ENCODE data around the gene PRELP.
"Not testable (repeated sequence)": the region's sequence is repeated elsewhere in the genome, so short reads cannot be mapped to it uniquely, and the experiment has no call there.

PRELP gene

GRCh38 chr1:203464226-203464625 is 11.4 kb upstream of the PRELP start:
- Mint-ChIP-seq H3K27ac (no peak overlapping the region), H3K4me3 (no peak overlapping the region), H3K9me3 (no peaks in the 10 kb centered on the region), H3K36me3 (ENCODE audit: low read depth) (no peaks in the 10 kb centered on the region), H3K27me3 (peaks cover 11% of the 10 kb centered on the region), H3K4me1 (ENCODE audit: low read depth) (peaks cover 4% of the 10 kb centered on the region)

GRCh38 chr1:203464743-203465142 is 10.9 kb upstream of the PRELP start:
- no peak overlapping the region for H3K27ac Mint-ChIP-seq
- no peaks in the 10 kb centered on the region for H3K36me3 Mint-ChIP-seq (ENCODE audit: low read depth)
- peaks cover 4% of the 10 kb centered on the region for H3K4me1 Mint-ChIP-seq (ENCODE audit: low read depth)
- H3K9me3 Mint-ChIP-seq, result no peaks in the 10 kb centered on the region
- H3K27me3 Mint-ChIP-seq, result peaks cover 11% of the 10 kb centered on the region
- no peak overlapping the region for H3K4me3 Mint-ChIP-seq

- no peaks in the 10 kb centered on the region for H3K36me3 Mint-ChIP-seq (ENCODE audit: low read depth)
- H3K27me3 Mint-ChIP-seq, result peaks cover 11% of the 10 kb centered on the region
- H3K4me1 Mint-ChIP-seq (ENCODE audit: low read depth), result peaks cover 4% of the 10 kb centered on the region
- H3K9me3 Mint-ChIP-seq, result no peaks in the 10 kb centered on the region
- no peak overlapping the region for H3K27ac Mint-ChIP-seq
- H3K4me3 Mint-ChIP-seq, result no peak overlapping the region
These were observed 10.3 kb upstream of the PRELP start for GRCh38 chr1:203465146-203465798.

- no peak overlapping the region for H3K4me3 Mint-ChIP-seq
- H3K27me3 Mint-ChIP-seq, result peaks cover 14% of the 10 kb centered on the region
- no peaks in the 10 kb centered on the region for H3K9me3 Mint-ChIP-seq
- H3K36me3 Mint-ChIP-seq (ENCODE audit: low read depth), result no peaks in the 10 kb centered on the region
- no peak overlapping the region for H3K27ac Mint-ChIP-seq
- peaks cover 4% of the 10 kb centered on the region for H3K4me1 Mint-ChIP-seq (ENCODE audit: low read depth)
These were observed 9.7 kb upstream of the PRELP start for GRCh38 chr1:203465948-203466347.

- not testable (repeated sequence) for H3K36me3 Mint-ChIP-seq (ENCODE audit: low read depth); H3K4me3 Mint-ChIP-seq; H3K4me1 Mint-ChIP-seq (ENCODE audit: low read depth); H3K27ac Mint-ChIP-seq; H3K9me3 Mint-ChIP-seq
- H3K27me3 Mint-ChIP-seq, result peaks cover 11% of the 10 kb centered on the region
These were observed 8.6 kb upstream of the PRELP start for GRCh38 chr1:203466906-203467549.

GRCh38 chr1:203467550-203467921 is 8.1 kb upstream of the PRELP start:
- H3K4me3 Mint-ChIP-seq, result no peak overlapping the region
- H3K27me3 Mint-ChIP-seq, result peaks cover 11% of the 10 kb centered on the region
- no peak overlapping the region for H3K27ac Mint-ChIP-seq
- no peaks in the 10 kb centered on the region for H3K4me1 Mint-ChIP-seq (ENCODE audit: low read depth)
- H3K36me3 Mint-ChIP-seq (ENCODE audit: low read depth), result no peaks in the 10 kb centered on the region
- no peaks in the 10 kb centered on the region for H3K9me3 Mint-ChIP-seq

- no peak overlapping the region for H3K27ac Mint-ChIP-seq
- H3K36me3 Mint-ChIP-seq (ENCODE audit: low read depth), result no peaks in the 10 kb centered on the region
- peaks cover 13% of the 10 kb centered on the region for H3K27me3 Mint-ChIP-seq
- H3K4me3 Mint-ChIP-seq, result no peak overlapping the region
- no peaks in the 10 kb centered on the region for H3K4me1 Mint-ChIP-seq (ENCODE audit: low read depth)
- no peaks in the 10 kb centered on the region for H3K9me3 Mint-ChIP-seq
These were observed 7.3 kb upstream of the PRELP start for GRCh38 chr1:203468326-203468725.

- H3K4me3 Mint-ChIP-seq, result no peak overlapping the region
- no peak overlapping the region for H3K27ac Mint-ChIP-seq
- H3K4me1 Mint-ChIP-seq (ENCODE audit: low read depth), result no peaks in the 10 kb centered on the region
- H3K27me3 Mint-ChIP-seq, result peaks cover 18% of the 10 kb centered on the region
- H3K9me3 Mint-ChIP-seq, result no peaks in the 10 kb centered on the region
- no peaks in the 10 kb centered on the region for H3K36me3 Mint-ChIP-seq (ENCODE audit: low read depth)
These were observed 5.4 kb upstream of the PRELP start for GRCh38 chr1:203470240-203470639.

- H3K27ac Mint-ChIP-seq, result no peak overlapping the region
- H3K4me1 Mint-ChIP-seq (ENCODE audit: low read depth), result no peaks in the 10 kb centered on the region
- H3K27me3 Mint-ChIP-seq, result peaks cover 26% of the 10 kb centered on the region
- no peaks in the 10 kb centered on the region for H3K9me3 Mint-ChIP-seq
- H3K4me3 Mint-ChIP-seq, result no peak overlapping the region
- H3K36me3 Mint-ChIP-seq (ENCODE audit: low read depth), result no peaks in the 10 kb centered on the region
These were observed 3.8 kb upstream of the PRELP start for GRCh38 chr1:203471841-203472240.

- Mint-ChIP-seq H3K27ac (no peak overlapping the region), H3K4me1 (ENCODE audit: low read depth) (no peaks in the 10 kb centered on the region), H3K36me3 (ENCODE audit: low read depth) (no peaks in the 10 kb centered on the region), H3K27me3 (peaks cover 25% of the 10 kb centered on the region), H3K4me3 (no peak overlapping the region), H3K9me3 (no peaks in the 10 kb centered on the region)
These were observed 2.3 kb upstream of the PRELP start for GRCh38 chr1:203473281-203473680.

GRCh38 chr1:203473781-203474305 is 1.8 kb upstream of the PRELP start:
- Mint-ChIP-seq H3K27ac (no peak overlapping the region), H3K4me3 (no peak overlapping the region)

GRCh38 chr1:203476216-203476814 is 709 bp downstream of the PRELP start:
- H3K4me3 Mint-ChIP-seq, result no peak overlapping the region
- H3K27ac Mint-ChIP-seq, result no peak overlapping the region
- H3K4me1 Mint-ChIP-seq (ENCODE audit: low read depth), result no peaks in the 10 kb centered on the region
- no peaks in the 10 kb centered on the region for H3K9me3 Mint-ChIP-seq
- no peaks in the 10 kb centered on the region for H3K36me3 Mint-ChIP-seq (ENCODE audit: low read depth)
- peaks cover 14% of the 10 kb centered on the region for H3K27me3 Mint-ChIP-seq

More at GRCh38 chr1:203473781-203474305, 1.8 kb upstream of the PRELP start:
- Mint-ChIP-seq H3K9me3 (no peaks in the 10 kb centered on the region), H3K4me1 (ENCODE audit: low read depth) (no peaks in the 10 kb centered on the region), H3K36me3 (ENCODE audit: low read depth) (no peaks in the 10 kb centered on the region), H3K27me3 (peaks cover 20% of the 10 kb centered on the region)

GRCh38 chr1:203477748-203478147 is 2.1 kb downstream of the PRELP start:
- Mint-ChIP-seq H3K4me1 (ENCODE audit: low read depth) (no peaks in the 10 kb centered on the region), H3K27me3 (peaks cover 14% of the 10 kb centered on the region), H3K27ac (no peak overlapping the region), H3K4me3 (no peak overlapping the region), H3K9me3 (no peaks in the 10 kb centered on the region), H3K36me3 (ENCODE audit: low read depth) (no peaks in the 10 kb centered on the region)

- Mint-ChIP-seq H3K36me3 (ENCODE audit: low read depth) (no peaks in the 10 kb centered on the region), H3K27ac (no peak overlapping the region), H3K4me1 (ENCODE audit: low read depth) (no peaks in the 10 kb centered on the region), H3K4me3 (no peak overlapping the region), H3K27me3 (peaks cover 13% of the 10 kb centered on the region), H3K9me3 (no peaks in the 10 kb centered on the region)
These were observed 2.6 kb downstream of the PRELP start for GRCh38 chr1:203478231-203478630.

- peaks cover 7% of the 10 kb centered on the region for H3K27me3 Mint-ChIP-seq
- no peaks in the 10 kb centered on the region for H3K9me3 Mint-ChIP-seq
- H3K4me3 Mint-ChIP-seq, result no peak overlapping the region
- no peaks in the 10 kb centered on the region for H3K4me1 Mint-ChIP-seq (ENCODE audit: low read depth)
- no peaks in the 10 kb centered on the region for H3K36me3 Mint-ChIP-seq (ENCODE audit: low read depth)
- H3K27ac Mint-ChIP-seq, result no peak overlapping the region
These were observed 3.4 kb downstream of the PRELP start for GRCh38 chr1:203478986-203479385.

Measured in stimulated activated naive CD8-positive, alpha-beta T cell treated with anti-CD3 and anti-CD28 coated beads, Interleukin-15, Interleukin-2, amounts not matched to agents 100 ng/mL and 50 ng/mL, for 24 hours (primary cell).